HT-29 (cell line): ENCODE results near the gene UGT1A4. TPM values are rescaled to one million over a fixed set of nuclear protein-coding genes. Genes with fewer than 3 reads are reported as not detected.

Experiments used
- DNase-seq: peaks from one replicate; pipeline ENCODE4 v3.0.0-alpha.2; 2015; ENCODE audit warnings: low spot score
- total RNA-seq: library from RNA; depleted of rRNA; stranded (reverse); fragments of >200 nt; shearing (Covaris generic); gene quantifications from 2 replicates; pipeline ENCODE4 v1.2.3, GENCODE V29; 2014

The UGT1A4 gene
- total RNA-seq, 1 experiment from 2014 or later, result 3.4 TPM

- no peak for DNase-seq
Observed at GRCh38 chr2:233780771-233781170, 62.2 kb downstream of the UGT1A4 start.

- DNase-seq, result no peak
Observed at GRCh38 chr2:233789554-233789953, 71.0 kb downstream of the UGT1A4 start.

- DNase-seq, result no peak
Observed at GRCh38 chr2:233791151-233791882, 72.8 kb downstream of the UGT1A4 start.

- no peak for DNase-seq
Observed at GRCh38 chr2:233791883-233792329, 73.4 kb downstream of the UGT1A4 start.

- no peak for DNase-seq
Observed at GRCh38 chr2:233792720-233793119, 74.2 kb downstream of the UGT1A4 start.

- no peak for DNase-seq
Observed at GRCh38 chr2:233793465-233794127, 75.1 kb downstream of the UGT1A4 start.

- DNase-seq, result no peak
Observed at GRCh38 chr2:233794128-233794658, 75.7 kb downstream of the UGT1A4 start.

- no peak for DNase-seq
Observed at GRCh38 chr2:233795735-233796171, 77.2 kb downstream of the UGT1A4 start.

GRCh38 chr2:233796254-233796653 lies 77.7 kb downstream of the UGT1A4 start:
- no peak for DNase-seq

- DNase-seq, result no peak
Observed at GRCh38 chr2:233798335-233799086, 80.0 kb downstream of the UGT1A4 start.

GRCh38 chr2:233799087-233799665 lies 80.6 kb downstream of the UGT1A4 start:
- no peak for DNase-seq

GRCh38 chr2:233799716-233800115 lies 81.2 kb downstream of the UGT1A4 start:
- no peak for DNase-seq

GRCh38 chr2:233800208-233800607 lies 81.7 kb downstream of the UGT1A4 start:
- DNase-seq, result no peak

- peak; percentile 80 for DNase-seq
Observed at GRCh38 chr2:233801357-233802131, 83.0 kb downstream of the UGT1A4 start.

- DNase-seq, result no peak
Observed at GRCh38 chr2:233802132-233802815, 83.7 kb downstream of the UGT1A4 start.

- DNase-seq, result no peak
Observed at GRCh38 chr2:233803292-233803911, 84.9 kb downstream of the UGT1A4 start.

- no peak for DNase-seq
Observed at GRCh38 chr2:233803994-233804393, 85.5 kb downstream of the UGT1A4 start.

- DNase-seq, result no peak
Observed at GRCh38 chr2:233807215-233807865, 88.8 kb downstream of the UGT1A4 start.
